ENCODE results near the gene RHO.
"Not testable (repeated sequence)": the region's sequence is repeated elsewhere in the genome, so short reads cannot be mapped to it uniquely, and the experiment has no call there.

RHO gene

GRCh38 chr3:129542747-129543146, 14.3 kb downstream of the RHO start:
- no peak overlapping the region for H3K4me3 ChIP-seq (ENCODE audit: low read depth, low read length)

- no peak within 1 kb of the TSS for H3K4me3 ChIP-seq (ENCODE audit: low read depth, low read length)
Observed at GRCh38 chr3:129543156-129543790, 14.8 kb downstream of the RHO start, which contains the start of gene H1-8. Gene H1-8 (plus strand): TSS chr3:129543175. CDS start chr3:129543219, 44 bp downstream.

- no peak overlapping the region for H3K4me3 ChIP-seq (ENCODE audit: low read depth, low read length)
Observed at GRCh38 chr3:129543999-129544398, 15.6 kb downstream of the RHO start.

- not testable (repeated sequence) for H3K4me3 ChIP-seq (ENCODE audit: low read depth, low read length)
Observed at GRCh38 chr3:129545951-129546350, 17.5 kb downstream of the RHO start.

- H3K4me3 ChIP-seq (ENCODE audit: low read depth, low read length), result no peak overlapping the region
Observed at GRCh38 chr3:129547241-129547640, 18.8 kb downstream of the RHO start.

GRCh38 chr3:129548104-129548965, 19.9 kb downstream of the RHO start:
- H3K4me3 ChIP-seq (ENCODE audit: low read depth, low read length), result no peak overlapping the region

- H3K4me3 ChIP-seq (ENCODE audit: low read depth, low read length), result no peak overlapping the region
Observed at GRCh38 chr3:129549006-129549800, 20.8 kb downstream of the RHO start.

GRCh38 chr3:129549805-129550204, 21.4 kb downstream of the RHO start:
- H3K4me3 ChIP-seq (ENCODE audit: low read depth, low read length), result no peak overlapping the region

GRCh38 chr3:129552287-129553050, 24.0 kb downstream of the RHO start:
- H3K4me3 ChIP-seq (ENCODE audit: low read depth, low read length), result no peak overlapping the region

- H3K4me3 ChIP-seq (ENCODE audit: low read depth, low read length), result no peak overlapping the region
Observed at GRCh38 chr3:129553171-129553570, 24.7 kb downstream of the RHO start.

GRCh38 chr3:129553719-129554118, 25.3 kb downstream of the RHO start:
- H3K4me3 ChIP-seq (ENCODE audit: low read depth, low read length), result no peak overlapping the region

GRCh38 chr3:129554356-129555152, 26.1 kb downstream of the RHO start:
- no peak overlapping the region for H3K4me3 ChIP-seq (ENCODE audit: low read depth, low read length)

- H3K4me3 ChIP-seq (ENCODE audit: low read depth, low read length), result no peak overlapping the region
Observed at GRCh38 chr3:129555153-129555550, 26.7 kb downstream of the RHO start.

GRCh38 chr3:129555616-129556357, 27.3 kb downstream of the RHO start:
- H3K4me3 ChIP-seq (ENCODE audit: low read depth, low read length), result no peak overlapping the region

- no peak overlapping the region for H3K4me3 ChIP-seq (ENCODE audit: low read depth, low read length)
Observed at GRCh38 chr3:129556358-129556695, 27.9 kb downstream of the RHO start.

GRCh38 chr3:129556890-129557547, 28.6 kb downstream of the RHO start:
- H3K4me3 ChIP-seq (ENCODE audit: low read depth, low read length), result no peak overlapping the region

GRCh38 chr3:129557548-129557894, 29.1 kb downstream of the RHO start:
- no peak overlapping the region for H3K4me3 ChIP-seq (ENCODE audit: low read depth, low read length)

GRCh38 chr3:129558081-129558771, 29.8 kb downstream of the RHO start:
- H3K4me3 ChIP-seq (ENCODE audit: low read depth, low read length), result no peak overlapping the region

Measured in iPS-11a (cell line).